ENCODE data around the gene TACSTD2.
"Not testable (repeated sequence)": the region's sequence is repeated elsewhere in the genome, so short reads cannot be mapped to it uniquely, and the experiment has no call there.

The TACSTD2 gene

GRCh38 chr1:58545591-58546519 is 31.2 kb downstream of the TACSTD2 start:
- Histone ChIP-seq H3K4me3 (ENCODE audit: low read depth, low read length) (peak overlapping the region; percentile 95), H3K9me3 (ENCODE audit: severe bottlenecking) (no peaks in the 10 kb centered on the region), H3K36me3 (no peaks in the 10 kb centered on the region), H3K27me3 (ENCODE audit: insufficient read depth, low read depth, severe bottlenecking) (no peaks in the 10 kb centered on the region), H3K27ac (peak overlapping the region; percentile 79)
- DNase-seq, result peak; percentile 73
- 0 out of 2 replicates have a peak, but pooled peaks have one; percentile 15 for TF ChIP-seq CTCF (IDR thresholded peaks at IDR 0.05; ENCODE audit: low read depth, low read length)

DNA sequence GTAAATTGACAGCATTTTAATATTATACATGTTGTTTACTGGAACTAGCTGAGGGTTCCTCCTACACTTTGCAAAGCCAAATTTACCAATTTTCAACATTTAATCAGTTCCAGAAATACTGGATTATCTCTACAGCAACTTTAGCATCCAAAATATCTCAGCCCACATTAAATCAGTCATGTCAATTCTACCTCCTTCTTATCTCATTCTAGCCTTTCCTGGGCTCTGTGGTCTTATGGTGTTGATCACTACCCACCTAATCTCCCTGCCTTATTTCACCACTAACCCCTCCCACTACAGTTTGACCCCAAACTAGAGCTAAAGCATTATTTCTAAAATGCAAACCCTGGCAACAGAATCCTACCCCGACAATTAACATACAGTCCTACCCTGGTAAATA is 33.8 kb downstream of the TACSTD2 start:
- H3K4me3 ChIP-seq (ENCODE audit: low read depth, low read length), result no peak overlapping the region
- H3K9me3 ChIP-seq (ENCODE audit: severe bottlenecking), result no peaks in the 10 kb centered on the region
- H3K27ac ChIP-seq, result no peak overlapping the region
- DNase-seq, result no peak
- TF ChIP-seq CTCF (IDR thresholded peaks at IDR 0.05; ENCODE audit: low read depth, low read length), result no peak
- H3K36me3 ChIP-seq, result no peaks in the 10 kb centered on the region
- H3K27me3 ChIP-seq (ENCODE audit: insufficient read depth, low read depth, severe bottlenecking), result no peaks in the 10 kb centered on the region

- DNase-seq, result no peak
- H3K9me3 ChIP-seq (ENCODE audit: severe bottlenecking), result no peaks in the 10 kb centered on the region
- TF ChIP-seq CTCF (IDR thresholded peaks at IDR 0.05; ENCODE audit: low read depth, low read length), result no peak
These were observed 37.5 kb downstream of the TACSTD2 start for GRCh38 chr1:58539553-58539952.

DNA sequence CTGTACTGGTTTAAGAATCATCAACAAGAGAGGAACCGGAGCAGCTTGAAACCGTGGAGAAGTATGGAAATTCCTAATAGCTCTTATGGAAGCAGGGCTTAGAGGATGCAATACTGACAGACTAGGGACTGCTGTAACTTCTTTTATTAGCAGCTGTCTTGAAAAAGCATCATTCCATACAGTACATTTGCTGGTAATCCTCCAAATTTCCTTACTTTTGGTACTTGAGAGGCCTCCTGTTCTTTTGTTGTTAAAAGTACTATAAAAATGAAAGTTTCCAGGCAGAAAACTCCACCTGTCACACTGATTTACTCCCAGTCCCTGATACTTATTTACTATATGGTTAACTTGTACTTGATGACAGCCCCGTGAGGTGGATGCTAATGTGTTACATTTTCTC is 38.2 kb downstream of the TACSTD2 start:
- Histone ChIP-seq H3K27me3 (ENCODE audit: insufficient read depth, low read depth, severe bottlenecking) (no peaks in the 10 kb centered on the region), H3K9me3 (ENCODE audit: severe bottlenecking) (no peaks in the 10 kb centered on the region), H3K4me3 (ENCODE audit: low read depth, low read length) (no peak overlapping the region), H3K36me3 (no peaks in the 10 kb centered on the region), H3K27ac (no peak overlapping the region)
- no peak for TF ChIP-seq CTCF (IDR thresholded peaks at IDR 0.05; ENCODE audit: low read depth, low read length)
- DNase-seq, result no peak

More at GRCh38 chr1:58539553-58539952, 37.5 kb downstream of the TACSTD2 start:
- Histone ChIP-seq H3K4me3 (ENCODE audit: low read depth, low read length) (no peak overlapping the region), H3K36me3 (no peaks in the 10 kb centered on the region), H3K27ac (no peak overlapping the region), H3K27me3 (ENCODE audit: insufficient read depth, low read depth, severe bottlenecking) (no peaks in the 10 kb centered on the region)

GRCh38 chr1:58531842-58532241 is 45.2 kb downstream of the TACSTD2 start:
- H3K27me3 ChIP-seq (ENCODE audit: insufficient read depth, low read depth, severe bottlenecking); H3K36me3 ChIP-seq; H3K27ac ChIP-seq; H3K4me3 ChIP-seq (ENCODE audit: low read depth, low read length); DNase-seq; H3K9me3 ChIP-seq (ENCODE audit: severe bottlenecking): not testable (repeated sequence)

- Histone ChIP-seq H3K36me3 (no peaks in the 10 kb centered on the region), H3K9me3 (ENCODE audit: severe bottlenecking) (no peaks in the 10 kb centered on the region), H3K27ac (no peak overlapping the region), H3K27me3 (ENCODE audit: insufficient read depth, low read depth, severe bottlenecking) (no peaks in the 10 kb centered on the region), H3K4me3 (ENCODE audit: low read depth, low read length) (no peak overlapping the region)
- no peak for DNase-seq
- TF ChIP-seq CTCF (IDR thresholded peaks at IDR 0.05; ENCODE audit: low read depth, low read length), result no peak
These were observed 47.8 kb downstream of the TACSTD2 start for GRCh38 chr1:58529284-58529683.

Data from WERI-Rb-1 (cell line).